HepG2 (cell line): Measurements from ENCODE around the gene DLG2. TPM values are rescaled to one million over a fixed set of nuclear protein-coding genes. Genes with fewer than 3 reads are reported as not detected.

Experiments
- ARHGAP35 ChIP-seq: sonication (generic); formaldehyde crosslinking; IDR thresholded peaks from 2 replicates; pipeline ENCODE4 v1.9.0; 2022; ENCODE audit warnings: mild to moderate bottlenecking, inconsistent platforms, moderate library complexity, missing genetic modification reagents, borderline replicate concordance
- POLR2A ChIP-seq, 2 experiments: IDR thresholded peaks; 2 replicates each; pipeline ENCODE4 v1.6.1; 2011; ENCODE audit warnings: low read depth in 2 of 2, low read length in 2 of 2, mild to moderate bottlenecking in 1 of 2, moderate library complexity in 1 of 2; ENCODE audit not compliant: insufficient read depth in 1 of 2
- SNAPC4 ChIP-seq: sonication (generic); formaldehyde crosslinking; IDR thresholded peaks from 2 replicates; pipeline ENCODE4 v1.4.0; 2020; ENCODE audit warnings: mild to moderate bottlenecking, missing genetic modification reagents
- STAG1 ChIP-seq: sonication (generic); formaldehyde crosslinking; IDR thresholded peaks from 2 replicates; pipeline ENCODE4 v1.4.0; 2020; ENCODE audit warnings: missing genetic modification reagents
- TEAD3 ChIP-seq: optimal IDR thresholded peaks from 2 replicates; pipeline ENCODE3; 2016; ENCODE audit warnings: borderline replicate concordance
- ZC3H4 ChIP-seq: sonication (generic); formaldehyde crosslinking; IDR thresholded peaks from 2 replicates; pipeline ENCODE4 v1.4.0; 2020; ENCODE audit warnings: missing genetic modification reagents, borderline replicate concordance
- ZFP1 ChIP-seq: IDR thresholded peaks from 2 replicates; pipeline ENCODE4 v1.6.1; 2016
- ZNF12 ChIP-seq: sonication (generic); formaldehyde crosslinking; IDR thresholded peaks from 2 replicates; pipeline ENCODE4 v1.5.0; 2020; ENCODE audit warnings: missing genetic modification reagents
- ZNF354B ChIP-seq: sonication (generic); formaldehyde crosslinking; IDR thresholded peaks from 2 replicates; pipeline ENCODE4 v1.8.0; 2022; ENCODE audit warnings: mild to moderate bottlenecking, missing genetic modification reagents
- ZNF567 ChIP-seq: sonication (generic); formaldehyde crosslinking; IDR thresholded peaks from 2 replicates; pipeline ENCODE4 v1.8.1; 2023; ENCODE audit warnings: mild to moderate bottlenecking, missing genetic modification reagents, borderline replicate concordance
- ZNF7 ChIP-seq: IDR thresholded peaks from 2 replicates; pipeline ENCODE4 v1.6.1; 2016; ENCODE audit warnings: missing biosample characterization, missing genetic modification reagents
- ZNF83 ChIP-seq: sonication (generic); formaldehyde crosslinking; IDR thresholded peaks from 2 replicates; pipeline ENCODE4 v1.4.0; 2020; ENCODE audit warnings: missing genetic modification reagents, mild to moderate bottlenecking, borderline replicate concordance
- polyA plus RNA-seq, 8 experiments: library from polyadenylated mRNA; depleted of rRNA in 3 of 8; stranded (reverse) in 7 of 8; unstranded in 1 of 8; fragments of >200 nt; fragmentation: Illumina TruSeq in 4 of 8; extraction: Trizol in 4 of 8; gene quantifications; 2 replicates each; pipeline versions ENCODE4 v1.2.1 to v1.2.3, GENCODE V29; 2011 to 2016; ENCODE audit warnings: low read depth in 4 of 8, missing spikeins in 1 of 8, mixed read lengths in 1 of 8; ENCODE audit not compliant: insufficient read depth in 1 of 8
- total RNA-seq, 5 experiments: library from RNA; depleted of rRNA; stranded (reverse); fragments of >200 nt; fragmentation: Illumina TruSeq; extraction: Trizol; gene quantifications; 2 replicates each; pipeline ENCODE4 v1.2.3, GENCODE V29; 2016; ENCODE audit warnings: low read depth in 1 of 5
- TF ChIP-seq, protein P1 (sequence below): IDR thresholded peaks from 2 replicates; pipeline ENCODE4 v1.4.0; 2020; ENCODE audit warnings: mild to moderate bottlenecking, missing genetic modification reagents
- TF ChIP-seq, protein P2 (sequence below): sonication (generic); formaldehyde crosslinking; IDR thresholded peaks from 2 replicates; pipeline ENCODE4 v1.5.1; 2020; ENCODE audit warnings: mild to moderate bottlenecking, moderate library complexity, missing genetic modification reagents
- TF ChIP-seq, protein P3 (sequence below): IDR thresholded peaks from 2 replicates; pipeline ENCODE4 v1.6.1; 2018; ENCODE audit warnings: missing genetic modification reagents, mild to moderate bottlenecking, missing compliant biosample characterization

Gene DLG2
- total and polyA plus RNA-seq, 2 of the 13 experiments (the other 11 are each of a cell fraction or from before 2014, with no cell fraction given), result 0.46 to 1.0 TPM

DNA sequence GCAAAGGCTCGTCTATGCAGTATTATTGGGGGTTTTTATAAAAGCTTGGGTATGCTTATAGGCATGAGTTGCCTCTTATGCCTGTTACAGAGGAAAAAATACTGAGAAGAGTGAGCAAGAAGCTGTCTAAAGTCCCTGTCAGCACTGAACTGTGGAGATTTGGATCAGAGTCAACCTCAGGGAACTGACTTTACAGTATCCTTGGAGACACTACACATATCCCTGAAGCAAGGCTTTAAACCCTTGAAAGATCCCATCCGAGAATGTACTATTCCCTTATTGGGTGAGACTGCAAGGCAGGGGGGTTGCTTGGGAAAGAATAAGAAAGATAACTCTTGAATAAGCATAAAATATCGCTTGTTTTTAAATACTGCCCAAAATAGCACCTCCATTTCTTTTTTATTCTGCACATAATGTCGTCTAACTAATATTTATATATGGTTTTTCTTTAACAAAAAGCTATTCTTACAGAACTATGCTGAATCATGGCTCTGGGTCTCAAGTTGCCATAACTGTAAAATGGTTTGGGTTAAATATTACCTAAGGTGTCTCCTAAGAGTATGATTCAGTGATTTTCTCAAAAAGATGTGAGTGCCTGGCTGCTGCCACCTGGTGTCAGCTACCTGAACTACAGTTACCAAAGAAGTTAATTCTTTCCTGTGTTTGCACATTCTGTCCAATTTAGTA lies 1062.8 kb downstream of the DLG2 start (continued):
- TF ChIP-seq, protein P1, sequence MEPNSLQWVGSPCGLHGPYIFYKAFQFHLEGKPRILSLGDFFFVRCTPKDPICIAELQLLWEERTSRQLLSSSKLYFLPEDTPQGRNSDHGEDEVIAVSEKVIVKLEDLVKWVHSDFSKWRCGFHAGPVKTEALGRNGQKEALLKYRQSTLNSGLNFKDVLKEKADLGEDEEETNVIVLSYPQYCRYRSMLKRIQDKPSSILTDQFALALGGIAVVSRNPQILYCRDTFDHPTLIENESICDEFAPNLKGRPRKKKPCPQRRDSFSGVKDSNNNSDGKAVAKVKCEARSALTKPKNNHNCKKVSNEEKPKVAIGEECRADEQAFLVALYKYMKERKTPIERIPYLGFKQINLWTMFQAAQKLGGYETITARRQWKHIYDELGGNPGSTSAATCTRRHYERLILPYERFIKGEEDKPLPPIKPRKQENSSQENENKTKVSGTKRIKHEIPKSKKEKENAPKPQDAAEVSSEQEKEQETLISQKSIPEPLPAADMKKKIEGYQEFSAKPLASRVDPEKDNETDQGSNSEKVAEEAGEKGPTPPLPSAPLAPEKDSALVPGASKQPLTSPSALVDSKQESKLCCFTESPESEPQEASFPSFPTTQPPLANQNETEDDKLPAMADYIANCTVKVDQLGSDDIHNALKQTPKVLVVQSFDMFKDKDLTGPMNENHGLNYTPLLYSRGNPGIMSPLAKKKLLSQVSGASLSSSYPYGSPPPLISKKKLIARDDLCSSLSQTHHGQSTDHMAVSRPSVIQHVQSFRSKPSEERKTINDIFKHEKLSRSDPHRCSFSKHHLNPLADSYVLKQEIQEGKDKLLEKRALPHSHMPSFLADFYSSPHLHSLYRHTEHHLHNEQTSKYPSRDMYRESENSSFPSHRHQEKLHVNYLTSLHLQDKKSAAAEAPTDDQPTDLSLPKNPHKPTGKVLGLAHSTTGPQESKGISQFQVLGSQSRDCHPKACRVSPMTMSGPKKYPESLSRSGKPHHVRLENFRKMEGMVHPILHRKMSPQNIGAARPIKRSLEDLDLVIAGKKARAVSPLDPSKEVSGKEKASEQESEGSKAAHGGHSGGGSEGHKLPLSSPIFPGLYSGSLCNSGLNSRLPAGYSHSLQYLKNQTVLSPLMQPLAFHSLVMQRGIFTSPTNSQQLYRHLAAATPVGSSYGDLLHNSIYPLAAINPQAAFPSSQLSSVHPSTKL (CRISPR knock-in tag), result peak; percentile 16; the same call in 1 of the 2 replicates
- TF ChIP-seq TEAD3 (CRISPR knock-in tag) (peak; percentile 24), ZNF567 (no peak), STAG1 (peak; percentile 56), ZC3H4 (no peak), ZNF354B (CRISPR knock-in tag) (no peak), ARHGAP35 (no peak), ZFP1 (CRISPR knock-in tag) (no peak), ZNF12 (no peak), ZNF83 (no peak), ZNF7 (CRISPR knock-in tag) (no peak), SNAPC4 (CRISPR knock-in tag) (peak; percentile 99), POLR2A (IDR thresholded peaks at IDR 0.05; ENCODE audit: insufficient read depth in 1 of 2, low read depth in 2 of 2, low read length in 2 of 2) (peak in 1 of 2 experiments; percentile 35; a peak in 1 of 4 replicates)
- TF ChIP-seq, protein P2, sequence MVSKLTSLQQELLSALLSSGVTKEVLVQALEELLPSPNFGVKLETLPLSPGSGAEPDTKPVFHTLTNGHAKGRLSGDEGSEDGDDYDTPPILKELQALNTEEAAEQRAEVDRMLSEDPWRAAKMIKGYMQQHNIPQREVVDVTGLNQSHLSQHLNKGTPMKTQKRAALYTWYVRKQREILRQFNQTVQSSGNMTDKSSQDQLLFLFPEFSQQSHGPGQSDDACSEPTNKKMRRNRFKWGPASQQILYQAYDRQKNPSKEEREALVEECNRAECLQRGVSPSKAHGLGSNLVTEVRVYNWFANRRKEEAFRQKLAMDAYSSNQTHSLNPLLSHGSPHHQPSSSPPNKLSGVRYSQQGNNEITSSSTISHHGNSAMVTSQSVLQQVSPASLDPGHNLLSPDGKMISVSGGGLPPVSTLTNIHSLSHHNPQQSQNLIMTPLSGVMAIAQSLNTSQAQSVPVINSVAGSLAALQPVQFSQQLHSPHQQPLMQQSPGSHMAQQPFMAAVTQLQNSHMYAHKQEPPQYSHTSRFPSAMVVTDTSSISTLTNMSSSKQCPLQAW (CRISPR knock-in tag), result peak; percentile 55; the same call in 1 of the 2 replicates
- TF ChIP-seq, protein P3, sequence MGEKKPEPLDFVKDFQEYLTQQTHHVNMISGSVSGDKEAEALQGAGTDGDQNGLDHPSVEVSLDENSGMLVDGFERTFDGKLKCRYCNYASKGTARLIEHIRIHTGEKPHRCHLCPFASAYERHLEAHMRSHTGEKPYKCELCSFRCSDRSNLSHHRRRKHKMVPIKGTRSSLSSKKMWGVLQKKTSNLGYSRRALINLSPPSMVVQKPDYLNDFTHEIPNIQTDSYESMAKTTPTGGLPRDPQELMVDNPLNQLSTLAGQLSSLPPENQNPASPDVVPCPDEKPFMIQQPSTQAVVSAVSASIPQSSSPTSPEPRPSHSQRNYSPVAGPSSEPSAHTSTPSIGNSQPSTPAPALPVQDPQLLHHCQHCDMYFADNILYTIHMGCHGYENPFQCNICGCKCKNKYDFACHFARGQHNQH (CRISPR knock-in tag), result no peak
